Measurements from ENCODE around the gene DND1. TPM values are rescaled to one million over a fixed set of nuclear protein-coding genes. Genes with fewer than 3 reads are reported as not detected.
"Not testable (repeated sequence)": the region's sequence is repeated elsewhere in the genome, so short reads cannot be mapped to it uniquely, and the experiment has no call there.

The DND1 gene
- total and polyA plus RNA-seq, 2 experiments from 2014 or later = 0.14 to 0.22 TPM

DNA sequence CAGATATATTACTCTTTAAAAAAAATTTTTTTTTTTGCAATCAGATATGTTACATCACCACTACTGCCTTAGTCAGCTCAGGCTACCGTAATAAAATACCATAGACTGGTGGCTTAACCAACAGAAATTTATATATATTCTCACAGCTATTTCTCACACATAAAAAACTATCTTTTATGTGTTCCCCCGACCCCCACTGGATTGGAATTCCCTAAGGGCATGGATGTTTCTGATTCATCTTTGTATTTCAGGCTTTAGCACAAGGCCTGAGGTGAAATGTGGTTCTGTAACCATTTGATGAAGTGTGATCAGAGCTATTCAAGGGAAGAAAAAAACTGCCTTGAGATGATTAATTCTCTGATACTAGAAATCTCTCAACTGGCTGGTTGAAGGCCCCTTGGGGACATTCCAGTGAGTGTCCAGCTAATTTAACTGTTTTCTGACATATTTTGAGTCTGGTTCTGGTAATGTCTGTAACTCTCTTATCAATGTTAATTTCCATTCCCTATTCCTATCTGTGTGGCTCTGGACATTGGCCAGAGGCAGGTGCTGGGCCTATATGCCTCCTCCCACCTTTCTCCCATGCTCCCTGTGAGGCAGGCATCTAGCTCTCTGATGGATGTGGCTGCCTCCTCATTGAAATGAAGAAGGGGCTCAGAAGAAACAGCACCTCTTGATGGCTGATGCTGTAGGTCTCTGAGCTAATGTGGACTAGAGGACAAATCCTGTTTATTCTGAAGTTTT lies 42.9 kb downstream of the DND1 start:
- peaks cover 18% of the 10 kb centered on the region; the same call in 1 of the 2 replicates for H3F3A ChIP-seq (ENCODE audit: insufficient read depth)
- no peak overlapping the region for H3K4me2 ChIP-seq (ENCODE audit: unreplicated experiment)
- no peaks in the 10 kb centered on the region for H4K20me1 ChIP-seq (ENCODE audit: insufficient read depth)
- H3K4me3 ChIP-seq = no peak overlapping the region
- in situ Hi-C loops (cut with MboI) = no loop called here
- no peak overlapping the region for H2AFZ ChIP-seq
- DNase-seq = peak; percentile 58
- H3K27ac ChIP-seq = no peak overlapping the region
- no peak for TF ChIP-seq EZH2 (IDR thresholded peaks at IDR 0.05; ENCODE audit: insufficient read depth, poor library complexity, severe bottlenecking)
- no peak overlapping the region for H3K9ac ChIP-seq
- no peaks in the 10 kb centered on the region for H3K9me2 ChIP-seq (ENCODE audit: insufficient read depth)
- H3K4me1 ChIP-seq (ENCODE audit: insufficient read depth) = peaks cover 12% of the 10 kb centered on the region
- no peaks in the 10 kb centered on the region for H3K9me3 ChIP-seq (ENCODE audit: low read depth)
- 36 to 46% methylated on average over 2 of the region's 2 CpGs for WGBS, 2 experiments (ENCODE audit: low coverage in 1 of 2, low lambda C conversion rate in 2 of 2, missing lambda C conversion rate in 2 of 2)
- H3K27me3 ChIP-seq (replicated peaks; ENCODE audit: insufficient read depth) = no peaks in the 10 kb centered on the region
- H3K79me2 ChIP-seq (ENCODE audit: insufficient read depth) = no peaks in the 10 kb centered on the region
- H3K36me3 ChIP-seq (ENCODE audit: low read depth) = no peaks in the 10 kb centered on the region

DNA sequence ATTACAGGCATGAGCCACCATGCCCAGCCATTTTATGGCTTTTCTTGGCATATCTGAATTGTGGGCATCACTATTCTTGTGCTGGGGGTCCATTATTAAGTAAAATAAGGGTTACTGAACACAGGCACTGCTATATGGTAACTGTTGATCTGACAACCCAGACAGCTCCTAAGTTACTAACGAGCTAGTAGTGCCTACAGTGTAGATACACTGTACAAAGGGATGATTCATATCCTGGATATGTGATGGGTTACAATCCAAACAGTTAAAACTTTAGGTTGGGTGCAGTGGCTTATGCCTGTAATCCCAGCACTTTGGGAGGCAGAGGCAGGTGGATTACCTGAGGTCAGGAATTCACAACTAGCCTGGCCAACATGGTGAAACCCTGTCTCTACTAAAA lies 44.7 kb downstream of the DND1 start:
- H3K9ac ChIP-seq = no peak overlapping the region
- H3K27ac ChIP-seq = no peak overlapping the region
- H3F3A ChIP-seq (ENCODE audit: insufficient read depth) = peaks cover 15% of the 10 kb centered on the region; the same call in 1 of the 2 replicates
- H3K9me2 ChIP-seq (ENCODE audit: insufficient read depth) = no peaks in the 10 kb centered on the region
- H3K9me3 ChIP-seq (ENCODE audit: low read depth) = no peaks in the 10 kb centered on the region
- in situ Hi-C loops (cut with MboI) = no loop called here
- peaks cover 12% of the 10 kb centered on the region for H3K4me1 ChIP-seq (ENCODE audit: insufficient read depth)
- whole genome bisulfite sequencing, 2 experiments (ENCODE audit: low coverage in 1 of 2, low lambda C conversion rate in 2 of 2, missing lambda C conversion rate in 2 of 2) = 42 to 43% methylated on average over 1 of the region's 1 CpG
- H3K4me2 ChIP-seq (ENCODE audit: unreplicated experiment) = no peak overlapping the region
- DNase-seq = peak; percentile 17
- no peak for TF ChIP-seq EZH2phosphoT487 (IDR thresholded peaks at IDR 0.05; ENCODE audit: insufficient read depth, low read depth)
- TF ChIP-seq EZH2 (IDR thresholded peaks at IDR 0.05; ENCODE audit: insufficient read depth, poor library complexity, severe bottlenecking) = no peak
- no peaks in the 10 kb centered on the region for H4K20me1 ChIP-seq (ENCODE audit: insufficient read depth)
- no peaks in the 10 kb centered on the region for H3K36me3 ChIP-seq (ENCODE audit: low read depth)
- H2AFZ ChIP-seq = no peak overlapping the region
- no peak overlapping the region for H3K4me3 ChIP-seq
- H3K79me2 ChIP-seq (ENCODE audit: insufficient read depth) = no peaks in the 10 kb centered on the region
- H3K27me3 ChIP-seq (replicated peaks; ENCODE audit: insufficient read depth) = no peaks in the 10 kb centered on the region

DNA sequence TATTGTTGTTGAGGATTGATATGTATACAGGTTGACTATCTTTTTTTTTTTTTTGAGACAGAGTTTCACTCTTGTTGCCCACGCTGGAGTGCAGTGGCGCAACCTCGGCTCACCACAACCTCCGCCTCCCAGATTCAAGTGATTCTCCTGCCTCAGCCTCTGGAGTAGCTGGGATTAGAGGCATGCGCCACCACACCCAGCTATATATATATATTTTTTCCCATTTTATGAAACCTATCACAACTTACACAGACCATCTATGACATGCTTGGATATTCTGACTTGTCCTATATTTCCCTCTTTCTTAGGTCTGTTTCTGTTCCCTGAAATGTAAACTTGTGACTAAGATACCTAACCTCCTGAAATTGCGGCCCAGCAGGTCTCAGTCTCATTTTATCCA lies 45.4 kb downstream of the DND1 start:
- Histone ChIP-seq H3F3A (ENCODE audit: insufficient read depth) (peaks cover 9% of the 10 kb centered on the region; the same call in 1 of the 2 replicates), H3K4me1 (ENCODE audit: insufficient read depth) (peaks cover 6% of the 10 kb centered on the region; the same call in 1 of the 2 replicates), H3K9me2 (ENCODE audit: insufficient read depth) (no peaks in the 10 kb centered on the region), H3K27me3 (replicated peaks; ENCODE audit: insufficient read depth) (no peaks in the 10 kb centered on the region), H3K9me3 (ENCODE audit: low read depth) (no peaks in the 10 kb centered on the region), H3K36me3 (ENCODE audit: low read depth) (no peaks in the 10 kb centered on the region), H3K79me2 (ENCODE audit: insufficient read depth) (no peaks in the 10 kb centered on the region), H3K4me2 (ENCODE audit: unreplicated experiment) (no peak overlapping the region), H3K4me3 (no peak overlapping the region), H3K27ac (no peak overlapping the region), H3K9ac (no peak overlapping the region), H4K20me1 (ENCODE audit: insufficient read depth) (no peaks in the 10 kb centered on the region), H2AFZ (no peak overlapping the region)
- 86 to 92% methylated on average over 6 of the region's 6 CpGs for WGBS, 2 experiments (ENCODE audit: low coverage in 1 of 2, low lambda C conversion rate in 2 of 2, missing lambda C conversion rate in 2 of 2)
- DNase-seq = no peak
- no peak for TF ChIP-seq EZH2phosphoT487 (IDR thresholded peaks at IDR 0.05; ENCODE audit: insufficient read depth, low read depth)
- TF ChIP-seq EZH2 (IDR thresholded peaks at IDR 0.05; ENCODE audit: insufficient read depth, poor library complexity, severe bottlenecking) = no peak
- in situ Hi-C loops (cut with MboI) = no loop called here

DNA sequence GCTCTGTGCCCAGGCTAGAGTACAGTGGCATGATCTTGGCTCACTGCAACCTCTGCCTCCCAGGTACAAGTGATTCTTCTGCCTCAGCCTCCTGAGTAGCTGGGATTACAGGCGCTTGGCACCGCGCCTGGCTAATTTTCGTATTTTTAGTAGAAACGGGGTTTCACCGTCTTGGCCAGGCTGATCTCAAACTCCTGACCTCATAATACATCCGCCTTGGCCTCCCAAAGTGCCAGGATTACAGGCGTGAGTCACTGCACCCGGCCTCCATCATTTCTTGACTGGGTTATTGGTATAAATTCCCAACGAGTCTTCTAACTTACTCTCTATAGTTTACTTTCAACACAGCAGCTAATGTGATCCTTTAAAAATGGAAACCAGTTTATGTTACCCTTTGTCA lies 48.5 kb downstream of the DND1 start:
- DNase-seq; H3K27ac ChIP-seq; H3K36me3 ChIP-seq (ENCODE audit: low read depth); H2AFZ ChIP-seq; H3K9me3 ChIP-seq (ENCODE audit: low read depth); H3K4me1 ChIP-seq (ENCODE audit: insufficient read depth); in situ Hi-C loops (cut with MboI); H4K20me1 ChIP-seq (ENCODE audit: insufficient read depth); H3K4me3 ChIP-seq; H3F3A ChIP-seq (ENCODE audit: insufficient read depth); H3K9ac ChIP-seq; H3K79me2 ChIP-seq (ENCODE audit: insufficient read depth); H3K4me2 ChIP-seq (ENCODE audit: unreplicated experiment); H3K27me3 ChIP-seq (replicated peaks; ENCODE audit: insufficient read depth); H3K9me2 ChIP-seq (ENCODE audit: insufficient read depth): not testable (repeated sequence)
- WGBS, 2 experiments (ENCODE audit: low coverage in 1 of 2, low lambda C conversion rate in 2 of 2, missing lambda C conversion rate in 2 of 2) = 82 to 86% methylated on average over 10 of the region's 10 CpGs

DNA sequence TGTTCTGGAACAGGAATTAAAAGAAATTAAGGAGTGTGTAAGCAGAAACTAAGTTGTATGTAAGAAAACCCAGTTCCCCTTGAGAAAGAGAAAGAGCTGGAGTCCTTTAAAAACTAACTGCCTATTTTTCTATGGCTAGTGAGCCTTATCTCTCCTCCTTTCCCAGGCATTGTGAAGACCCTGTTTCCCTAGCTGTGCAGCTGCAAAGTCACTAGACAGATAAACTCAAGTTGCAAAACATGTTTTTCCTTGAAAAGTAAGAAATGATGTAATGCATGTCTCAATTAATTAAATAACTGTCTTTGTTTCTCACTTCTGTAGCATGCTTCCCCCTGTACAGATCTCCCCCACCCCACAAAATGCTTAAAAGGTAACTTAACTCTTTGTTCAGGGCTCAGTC lies 50.3 kb downstream of the DND1 start:
- DNase-seq; H3K4me1 ChIP-seq (ENCODE audit: insufficient read depth); H3K4me2 ChIP-seq (ENCODE audit: unreplicated experiment); H3K4me3 ChIP-seq; H3K9me3 ChIP-seq (ENCODE audit: low read depth); H3K36me3 ChIP-seq (ENCODE audit: low read depth); H3K9ac ChIP-seq; H4K20me1 ChIP-seq (ENCODE audit: insufficient read depth); H2AFZ ChIP-seq; in situ Hi-C loops (cut with MboI); H3K27ac ChIP-seq; H3K79me2 ChIP-seq (ENCODE audit: insufficient read depth); H3K9me2 ChIP-seq (ENCODE audit: insufficient read depth); H3F3A ChIP-seq (ENCODE audit: insufficient read depth): not testable (repeated sequence)
- peaks cover 14% of the 10 kb centered on the region; the same call in 1 of the 2 replicates for H3K27me3 ChIP-seq (replicated peaks; ENCODE audit: insufficient read depth)

Data from GM23248 (cell line).